Ovary (tissue), 3 donors: ENCODE measurements around the gene CHRNA5.

Source experiments
- CTCF ChIP-seq, 3 donors: fragments of 450-650 bp in 2 of 3; fragments of 200-600 bp in 1 of 3; IDR thresholded peaks; one replicate each; pipeline versions ENCODE4 v1.5.1 to v1.8.0; 2016 to 2022; ENCODE audit warnings: antibody characterized with exemption in 3 of 3, mild to moderate bottlenecking in 1 of 3
- EP300 ChIP-seq: sonication (generic); formaldehyde crosslinking; IDR thresholded peaks from one replicate; pipeline ENCODE4 v1.6.1; 2017; ENCODE audit warnings: antibody characterized with exemption
- POLR2A ChIP-seq: fragments of 450-650 bp; IDR thresholded peaks from one replicate; pipeline ENCODE4 v1.6.1; 2017; ENCODE audit warnings: antibody characterized with exemption, mild to moderate bottlenecking, moderate library complexity
- donor health status: DM: no; HTN: no; CAD: no.

- no peak for TF ChIP-seq CTCF (IDR thresholded peaks at IDR 0.05)
- TF ChIP-seq EP300, result no peak
- TF ChIP-seq POLR2A, result no peak
Measured at GRCh38 chr15:78563092-78563491, 2.2 kb upstream of the CHRNA5 start.
